ENCODE data around the gene SNX30.

- TF ChIP-seq EZH2 (IDR thresholded peaks at IDR 0.05; ENCODE audit: insufficient read depth, poor library complexity, severe bottlenecking) (no peak), EZH2phosphoT487 (IDR thresholded peaks at IDR 0.05; ENCODE audit: insufficient read depth, low read depth) (no peak)
Measured at GRCh38 chr9:112703304-112703703, 47.3 kb upstream of the SNX30 start.
